ENCODE measurements around the gene NHERF2.

DNA sequence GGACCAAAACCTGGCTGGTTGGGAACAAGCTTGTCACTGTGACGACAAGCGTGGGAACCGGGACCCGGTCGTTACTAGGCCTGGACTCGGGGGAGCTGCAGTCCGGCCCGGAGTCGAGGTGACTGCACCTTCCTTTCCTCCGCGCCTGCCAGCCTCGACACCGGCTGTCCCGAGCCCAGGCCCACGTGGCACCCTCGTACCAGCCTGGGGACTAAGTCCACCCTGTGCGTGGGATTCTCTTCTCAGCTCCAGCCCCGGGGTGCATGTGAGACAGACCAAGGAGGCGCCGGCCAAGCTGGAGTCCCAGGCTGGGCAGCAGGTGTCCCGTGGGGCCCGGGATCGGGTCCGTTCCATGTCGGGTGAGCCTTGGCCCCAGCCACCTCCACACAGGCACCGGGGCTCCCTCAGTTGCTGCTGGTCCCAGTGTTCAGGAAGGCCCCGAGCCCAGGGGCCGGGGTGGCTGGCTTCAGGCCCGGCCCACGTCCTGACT lies 52.7 kb downstream of the NHERF2 start:
- TF ChIP-seq, protein P1, sequence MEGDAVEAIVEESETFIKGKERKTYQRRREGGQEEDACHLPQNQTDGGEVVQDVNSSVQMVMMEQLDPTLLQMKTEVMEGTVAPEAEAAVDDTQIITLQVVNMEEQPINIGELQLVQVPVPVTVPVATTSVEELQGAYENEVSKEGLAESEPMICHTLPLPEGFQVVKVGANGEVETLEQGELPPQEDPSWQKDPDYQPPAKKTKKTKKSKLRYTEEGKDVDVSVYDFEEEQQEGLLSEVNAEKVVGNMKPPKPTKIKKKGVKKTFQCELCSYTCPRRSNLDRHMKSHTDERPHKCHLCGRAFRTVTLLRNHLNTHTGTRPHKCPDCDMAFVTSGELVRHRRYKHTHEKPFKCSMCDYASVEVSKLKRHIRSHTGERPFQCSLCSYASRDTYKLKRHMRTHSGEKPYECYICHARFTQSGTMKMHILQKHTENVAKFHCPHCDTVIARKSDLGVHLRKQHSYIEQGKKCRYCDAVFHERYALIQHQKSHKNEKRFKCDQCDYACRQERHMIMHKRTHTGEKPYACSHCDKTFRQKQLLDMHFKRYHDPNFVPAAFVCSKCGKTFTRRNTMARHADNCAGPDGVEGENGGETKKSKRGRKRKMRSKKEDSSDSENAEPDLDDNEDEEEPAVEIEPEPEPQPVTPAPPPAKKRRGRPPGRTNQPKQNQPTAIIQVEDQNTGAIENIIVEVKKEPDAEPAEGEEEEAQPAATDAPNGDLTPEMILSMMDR (IDR thresholded peaks at IDR 0.05; ENCODE audit: insufficient read depth, low read length, poor library complexity, severe bottlenecking): no peak
- no peak for TF ChIP-seq EZH2phosphoT487 (conservative IDR thresholded peaks at IDR 0.05; ENCODE audit: low read length)
